CD4-positive, alpha-beta T cell treated with Interferon gamma for 1 hour (primary cell): Measurements from ENCODE around the gene S100PBP.

Experiments
- DNase-seq: peaks from one replicate; pipeline ENCODE4 v3.0.0-alpha.2; 2020

Gene S100PBP

DNA sequence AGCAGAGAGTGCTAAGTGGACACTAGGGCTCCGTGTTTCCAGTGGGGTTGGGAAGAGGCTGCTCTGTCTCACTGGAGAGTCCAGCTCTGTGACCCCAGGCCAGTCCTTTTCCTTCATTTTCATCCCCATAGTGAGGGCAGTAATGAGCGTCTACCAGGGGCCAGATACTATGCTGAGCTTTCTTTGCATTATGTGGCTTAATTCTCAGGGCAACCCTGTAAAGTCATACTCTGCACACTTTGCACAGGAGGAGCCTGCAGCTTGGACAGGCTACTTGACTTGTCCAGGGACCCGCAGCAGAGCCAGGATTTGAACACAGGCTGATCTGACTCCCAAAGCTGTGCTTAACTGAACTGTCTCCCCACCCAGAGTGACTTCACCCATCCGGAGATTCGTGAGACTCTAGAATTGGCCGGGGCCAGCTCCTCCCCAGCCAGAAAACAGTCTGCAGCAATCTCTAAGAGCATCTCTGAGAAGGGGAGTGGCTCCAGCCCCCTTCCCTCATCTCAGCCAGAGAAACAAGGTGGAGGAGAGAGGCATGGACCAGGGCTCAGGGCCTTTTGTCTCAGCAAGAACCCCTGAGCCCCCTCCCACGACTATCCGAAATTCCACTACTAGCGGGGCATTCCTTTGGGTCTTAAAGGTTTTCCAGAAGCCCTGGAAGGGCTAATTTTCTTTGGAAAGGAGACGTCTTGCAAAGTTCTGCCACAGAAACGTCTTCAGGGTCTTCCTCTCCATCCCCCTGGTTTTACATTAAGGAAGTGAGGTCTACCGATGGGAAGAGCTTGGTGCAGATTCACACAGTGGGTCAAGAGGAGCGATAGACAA lies 54.1 kb downstream of the S100PBP start:
- no peak for DNase-seq

DNA sequence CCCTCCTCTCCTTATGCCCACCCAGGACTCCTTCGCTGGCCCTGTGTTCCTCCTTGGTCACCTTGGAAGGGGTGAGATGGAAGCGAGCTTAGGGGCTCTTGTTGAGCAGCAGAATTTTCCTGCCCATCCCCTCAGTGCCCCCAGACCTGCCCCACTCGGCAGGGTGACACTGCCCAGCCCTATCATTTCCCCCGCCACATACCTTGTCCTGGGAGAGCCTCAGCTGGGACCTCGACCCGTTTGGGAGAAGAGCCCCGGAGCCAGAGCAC lies 54.7 kb downstream of the S100PBP start:
- DNase-seq: no peak

DNA sequence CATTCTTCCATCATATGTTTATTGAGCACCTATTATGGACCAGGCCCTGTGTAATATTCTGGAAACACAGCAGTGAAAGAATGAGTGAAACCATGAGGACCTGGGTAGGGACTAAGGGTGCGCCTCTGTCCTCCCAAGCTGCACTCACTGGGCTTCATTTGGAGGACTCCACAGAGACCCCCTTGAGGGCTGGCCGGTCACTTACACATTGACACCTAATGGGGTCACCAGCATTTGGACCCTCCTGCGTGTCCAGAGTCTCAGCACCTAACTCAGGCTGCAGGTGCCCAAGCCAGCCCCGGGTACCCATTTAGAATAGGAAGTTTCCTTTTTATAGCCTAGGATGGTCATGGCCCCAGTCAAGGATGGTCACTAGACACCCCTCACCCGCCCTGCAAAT lies 56.0 kb downstream of the S100PBP start:
- no peak for DNase-seq

DNA sequence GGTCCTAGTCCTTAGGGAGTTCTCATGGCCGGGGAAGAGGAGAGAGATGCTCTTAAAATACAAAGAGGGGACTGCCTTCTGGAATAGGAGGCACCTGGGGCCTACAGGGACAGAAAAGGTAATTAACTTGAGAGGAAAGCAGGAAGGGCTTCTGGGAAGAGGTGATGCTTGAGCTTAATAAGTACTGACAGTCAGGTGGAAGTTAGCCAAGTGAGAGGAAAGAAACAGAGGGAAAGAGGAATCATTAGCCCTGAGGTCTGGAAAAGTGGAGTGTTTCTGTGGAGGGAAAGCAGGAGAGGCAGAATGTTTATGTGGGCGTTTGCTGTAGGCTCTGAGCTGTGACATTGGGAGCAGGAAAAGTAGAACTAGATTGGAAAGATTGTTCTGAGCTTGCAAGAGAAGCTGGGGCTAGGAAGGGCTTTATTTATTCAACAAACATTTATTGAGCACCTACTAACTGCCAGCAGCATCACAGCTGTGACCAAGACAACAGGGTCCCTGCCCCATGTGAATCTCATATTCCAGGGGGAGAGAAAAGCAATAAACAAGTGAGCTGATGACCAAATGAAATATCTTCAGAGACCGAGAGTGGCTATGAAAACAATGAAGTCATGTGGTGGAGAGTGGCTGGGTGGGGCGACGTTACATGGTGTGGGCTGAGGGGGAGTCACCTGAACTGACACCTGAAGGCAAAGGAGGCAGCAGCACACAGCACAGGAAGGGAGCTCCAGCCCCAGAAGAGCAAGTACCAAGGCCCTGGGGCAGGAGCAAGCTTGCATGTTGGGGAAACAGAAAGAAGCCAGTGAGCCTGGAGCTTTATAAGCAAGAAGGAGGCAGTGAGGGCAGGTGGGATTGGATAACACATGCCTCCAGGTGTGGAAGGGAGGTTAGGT lies 57.7 kb downstream of the S100PBP start:
- DNase-seq: no peak

DNA sequence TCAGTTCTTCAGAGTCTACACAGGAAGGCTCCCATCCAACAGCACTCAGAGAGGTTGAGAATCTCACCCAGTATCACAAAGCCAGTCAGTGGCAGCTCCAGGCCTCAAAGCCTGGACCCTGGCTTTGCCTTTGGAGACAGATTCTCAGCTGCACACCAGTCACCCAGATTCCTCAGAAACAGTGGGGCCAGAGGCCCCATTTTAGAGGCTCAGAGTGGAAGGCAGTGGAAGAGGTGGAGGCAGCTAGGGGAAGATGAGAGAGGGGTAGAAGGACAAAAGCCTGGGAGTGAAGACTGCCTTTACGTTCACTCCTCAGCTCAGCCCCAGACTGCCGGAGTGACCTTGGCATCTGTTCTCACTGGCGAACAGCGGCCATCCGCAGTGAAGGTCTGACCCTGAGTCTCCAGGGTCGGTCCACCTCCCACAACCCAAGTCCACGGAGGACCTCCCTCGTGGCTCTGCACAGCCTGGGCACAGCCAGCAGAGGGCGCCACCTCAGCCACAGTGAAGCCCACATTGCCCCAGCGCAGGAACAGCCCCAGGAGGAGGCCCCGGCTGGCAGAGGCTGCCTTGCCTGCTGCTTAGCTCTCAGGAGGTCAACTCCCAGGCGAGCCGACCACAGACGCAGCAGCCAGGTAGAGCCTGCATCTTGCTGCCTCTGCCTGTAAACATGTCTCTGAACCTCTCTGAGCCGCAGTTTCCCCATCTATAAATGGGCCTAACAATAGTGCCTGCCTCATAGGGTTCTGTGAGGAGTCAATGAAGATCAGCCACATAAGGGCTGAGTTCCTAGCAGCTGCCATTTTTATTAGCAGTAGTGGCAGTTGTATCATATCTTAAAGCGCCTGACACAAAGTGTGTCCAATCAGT lies 59.1 kb downstream of the S100PBP start:
- DNase-seq: peak; percentile 38

DNA sequence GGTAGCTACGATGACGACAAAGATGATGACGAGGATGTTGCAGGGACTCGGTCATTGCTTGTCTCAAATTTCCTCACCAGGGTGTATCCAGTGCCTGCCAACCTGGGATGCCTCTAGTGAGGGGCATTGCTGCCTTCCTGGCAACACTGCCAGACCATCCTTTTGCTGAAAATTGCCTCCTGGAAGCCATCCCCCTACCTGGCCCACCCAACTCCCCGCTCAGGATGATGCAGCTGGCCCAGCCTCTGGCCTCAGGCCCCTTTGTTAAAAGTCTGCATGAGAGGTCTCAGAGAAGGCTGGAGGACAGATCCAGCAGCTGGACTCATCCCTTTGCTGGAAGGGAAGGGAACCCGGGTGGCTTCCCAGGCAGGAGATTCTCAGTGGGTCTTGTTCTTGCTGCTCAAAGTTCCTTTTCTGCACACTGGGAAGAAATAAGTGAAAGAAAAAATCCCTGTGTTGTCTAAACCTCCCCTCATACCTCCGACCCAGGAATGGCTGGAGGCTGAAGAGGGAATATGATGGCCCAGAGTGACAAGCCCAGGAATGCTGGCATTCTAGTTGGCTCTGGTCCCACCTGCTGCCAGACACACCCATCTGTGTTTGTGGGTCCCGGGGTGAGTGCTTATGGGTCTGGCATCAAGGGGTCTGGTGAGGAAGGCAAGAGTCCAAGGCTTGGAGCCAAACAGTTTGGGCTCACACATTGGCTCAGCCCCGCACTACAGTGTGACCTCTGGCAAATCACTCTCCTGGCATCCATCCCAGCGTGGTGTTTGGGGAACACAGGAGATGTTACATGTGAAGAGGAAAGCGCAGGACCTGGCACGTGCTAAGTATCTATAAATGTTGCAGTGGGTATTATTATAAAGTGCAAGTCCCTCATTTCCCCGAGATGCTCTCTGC lies 60.0 kb downstream of the S100PBP start:
- no peak for DNase-seq

DNA sequence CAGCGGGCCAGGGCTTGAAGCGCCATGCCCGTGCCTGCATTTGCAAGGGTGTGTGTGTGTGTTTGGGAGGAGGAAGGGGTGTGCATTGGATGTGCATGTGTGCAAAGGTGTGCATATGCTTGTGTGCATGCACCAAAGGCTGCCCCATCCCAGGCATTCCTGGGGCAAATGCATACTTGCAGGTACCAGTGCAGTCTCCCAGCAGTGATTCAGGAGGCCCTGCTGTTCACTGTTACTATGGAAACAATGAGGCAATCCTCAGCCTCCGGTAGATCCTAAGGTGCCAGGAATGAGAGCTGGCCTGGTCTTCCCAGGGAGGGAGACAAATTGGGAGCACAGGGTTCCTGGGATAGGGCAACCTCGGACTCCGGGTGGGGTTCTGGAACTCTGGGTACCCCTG lies 60.7 kb downstream of the S100PBP start:
- DNase-seq: no peak

DNA sequence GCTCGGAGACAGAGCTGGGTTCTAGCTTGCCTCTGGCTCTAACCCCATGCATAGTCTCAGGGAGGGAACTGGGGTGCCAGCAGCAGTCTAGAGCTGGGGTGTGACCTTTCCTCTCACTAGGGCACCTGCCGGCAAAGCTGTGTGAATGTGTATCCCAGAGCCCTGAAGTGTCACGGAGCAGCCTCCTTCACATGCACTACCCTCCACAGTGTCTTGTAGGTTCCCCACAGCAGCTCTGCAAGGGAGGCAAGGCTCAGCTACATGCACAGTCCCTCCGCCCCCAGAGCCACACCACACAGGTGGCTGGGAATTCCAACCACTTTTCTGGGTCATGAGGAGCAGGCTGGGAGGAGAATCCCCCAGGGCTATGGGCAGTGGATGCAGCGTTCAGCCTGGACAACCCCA lies 61.2 kb downstream of the S100PBP start:
- no peak for DNase-seq

DNA sequence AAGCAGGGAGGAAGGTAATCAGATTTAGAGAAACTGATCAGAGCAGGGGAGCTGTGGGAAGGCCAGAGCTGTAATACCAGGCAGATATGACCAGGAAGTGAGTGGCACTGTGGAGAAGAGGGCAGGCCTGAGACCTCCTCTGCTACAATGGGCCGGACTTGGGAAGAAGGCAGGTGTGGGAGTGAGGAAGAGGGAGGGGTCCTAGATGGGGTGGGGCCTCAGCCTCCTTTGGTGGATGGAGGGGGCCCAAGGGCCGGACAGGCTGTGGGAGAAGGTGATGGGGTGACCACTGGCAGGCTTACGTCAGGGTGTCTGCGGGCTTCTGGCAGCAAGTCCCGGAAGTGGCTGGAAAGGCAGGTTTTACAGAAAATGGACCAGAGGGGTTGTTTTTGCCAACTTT lies 63.8 kb downstream of the S100PBP start:
- no peak for DNase-seq

DNA sequence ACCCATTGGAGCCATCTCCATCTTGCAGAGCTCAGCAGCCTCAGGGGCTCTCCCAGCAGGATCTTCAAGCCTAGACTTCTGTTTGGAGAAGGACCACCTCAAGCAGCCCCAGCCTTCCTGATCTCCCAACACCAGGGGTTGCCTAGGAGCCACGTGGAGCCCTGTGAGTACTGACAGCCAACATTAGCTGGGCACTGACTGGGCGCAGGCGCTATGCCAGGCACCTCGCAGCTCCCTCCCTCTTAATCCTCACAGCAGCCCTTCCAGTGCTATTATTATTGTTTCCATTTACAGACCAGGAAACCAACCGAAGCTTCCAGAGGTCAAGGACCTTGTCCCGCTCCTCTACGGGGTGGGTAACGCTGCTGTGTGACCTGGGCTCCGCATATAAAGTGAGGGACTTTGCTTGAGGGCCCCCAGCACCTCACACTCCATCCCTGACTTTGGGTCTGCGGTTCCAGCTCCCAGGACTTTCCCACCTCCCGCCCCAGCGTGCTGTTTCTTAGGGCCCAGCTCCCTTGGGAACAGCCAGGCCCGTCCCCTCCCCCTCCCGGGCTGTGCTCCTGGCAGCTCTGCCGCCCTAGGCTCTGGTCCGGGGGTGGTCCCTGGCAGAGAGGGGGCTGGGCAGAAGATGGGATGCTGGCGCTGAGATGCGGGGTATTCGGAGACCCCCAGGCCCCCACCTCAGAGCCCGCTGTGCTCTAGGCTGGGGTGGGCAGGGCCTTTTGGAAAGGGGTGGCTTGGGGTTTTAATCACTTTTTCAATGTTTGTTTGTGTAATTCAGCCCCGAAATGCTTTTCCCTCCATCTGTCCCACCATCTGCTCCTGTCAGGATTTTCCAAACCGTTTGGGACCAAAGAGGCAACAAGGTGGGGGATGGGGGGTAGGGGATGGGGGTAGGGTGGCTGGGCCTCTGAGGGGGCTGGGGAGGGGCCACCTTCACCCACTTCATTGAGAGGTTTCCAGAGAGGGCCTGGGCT lies 64.7 kb downstream of the S100PBP start:
- DNase-seq: no peak

DNA sequence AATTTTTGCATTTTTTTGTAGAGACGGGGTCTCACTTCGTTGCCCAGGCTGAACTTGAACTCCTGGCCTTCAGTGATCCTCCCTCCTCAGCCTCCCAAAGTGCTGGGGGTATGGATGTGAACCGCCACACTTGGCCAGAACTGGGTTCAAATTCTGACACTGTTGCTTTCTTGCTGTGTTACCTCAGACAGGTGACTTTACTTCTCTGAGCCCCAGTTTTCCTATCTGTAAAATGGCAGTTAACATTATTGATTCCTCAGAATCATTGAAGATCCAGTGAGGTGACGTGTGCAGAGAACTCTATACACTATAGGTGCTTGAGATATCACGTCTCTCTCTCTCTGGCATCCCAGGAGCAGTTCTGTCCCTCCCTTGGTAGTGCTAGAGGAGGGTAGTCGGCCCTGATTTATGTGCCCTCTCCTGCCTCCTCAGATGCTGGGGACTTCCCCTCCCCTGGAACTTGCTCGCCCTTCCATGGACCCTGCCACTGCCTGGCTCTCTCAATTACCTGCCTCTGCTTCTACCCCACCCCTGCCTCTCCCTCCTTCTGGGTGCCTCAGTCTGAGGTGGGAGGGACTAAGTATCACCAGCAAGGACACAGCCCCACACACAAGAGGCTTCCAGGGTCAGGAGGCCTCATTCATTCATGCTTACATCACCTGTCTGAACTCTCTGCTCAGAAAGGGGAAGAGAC lies 66.0 kb downstream of the S100PBP start:
- DNase-seq: no peak

DNA sequence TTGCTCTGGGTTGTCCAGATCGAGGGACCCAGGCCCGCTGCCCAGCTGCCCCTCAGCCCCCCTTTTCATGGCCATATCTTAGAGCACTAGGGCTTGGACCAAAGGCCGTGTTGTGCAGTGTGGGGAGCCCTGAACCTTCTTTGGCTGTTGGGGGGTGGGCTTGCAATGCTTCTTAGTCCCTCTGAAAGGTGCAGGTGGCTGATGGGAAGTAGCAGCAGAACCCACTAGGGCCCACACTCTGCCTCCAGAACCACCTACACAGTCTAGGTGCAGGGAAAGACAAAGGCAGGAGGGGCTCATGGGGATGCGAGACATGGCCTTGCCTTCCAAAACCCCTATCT lies 66.5 kb downstream of the S100PBP start:
- DNase-seq: no peak

DNA sequence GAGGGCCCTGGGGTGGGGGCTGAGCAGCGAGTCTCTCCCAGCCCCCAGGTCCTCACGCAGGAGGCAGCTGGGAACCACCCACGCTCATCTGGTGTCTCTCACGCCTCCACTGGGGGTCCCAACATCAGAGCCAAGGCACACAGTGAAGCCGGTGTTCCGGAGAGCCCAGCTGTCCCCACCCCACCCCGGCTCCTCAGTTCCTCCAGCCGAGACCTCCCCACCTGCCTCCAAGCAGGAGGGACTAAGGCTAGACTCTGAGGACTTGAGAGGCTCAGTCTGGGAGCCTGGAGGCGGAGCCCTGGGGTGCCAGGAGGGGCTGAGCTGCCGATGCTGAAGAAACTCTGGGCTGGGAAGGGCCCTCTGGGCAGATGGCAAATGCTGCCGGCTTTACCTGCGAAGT lies 67.3 kb downstream of the S100PBP start:
- no peak for DNase-seq

DNA sequence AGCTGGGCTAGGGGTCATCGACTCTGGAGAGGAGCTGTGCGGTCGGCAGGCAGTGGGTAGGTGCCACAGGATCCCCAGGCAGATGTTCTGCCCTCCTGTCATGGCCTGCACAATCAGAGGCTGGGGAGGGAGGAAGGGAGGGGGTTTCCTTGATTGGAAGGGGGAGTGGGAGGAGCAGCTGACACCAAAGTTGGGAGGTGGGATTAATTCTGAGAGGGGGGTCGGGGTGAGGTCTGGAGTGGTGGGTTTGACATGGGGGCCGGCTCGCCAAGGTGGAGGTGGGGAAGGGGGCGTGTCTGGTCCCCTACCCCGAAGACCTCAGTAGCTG lies 68.2 kb downstream of the S100PBP start:
- no peak for DNase-seq

DNA sequence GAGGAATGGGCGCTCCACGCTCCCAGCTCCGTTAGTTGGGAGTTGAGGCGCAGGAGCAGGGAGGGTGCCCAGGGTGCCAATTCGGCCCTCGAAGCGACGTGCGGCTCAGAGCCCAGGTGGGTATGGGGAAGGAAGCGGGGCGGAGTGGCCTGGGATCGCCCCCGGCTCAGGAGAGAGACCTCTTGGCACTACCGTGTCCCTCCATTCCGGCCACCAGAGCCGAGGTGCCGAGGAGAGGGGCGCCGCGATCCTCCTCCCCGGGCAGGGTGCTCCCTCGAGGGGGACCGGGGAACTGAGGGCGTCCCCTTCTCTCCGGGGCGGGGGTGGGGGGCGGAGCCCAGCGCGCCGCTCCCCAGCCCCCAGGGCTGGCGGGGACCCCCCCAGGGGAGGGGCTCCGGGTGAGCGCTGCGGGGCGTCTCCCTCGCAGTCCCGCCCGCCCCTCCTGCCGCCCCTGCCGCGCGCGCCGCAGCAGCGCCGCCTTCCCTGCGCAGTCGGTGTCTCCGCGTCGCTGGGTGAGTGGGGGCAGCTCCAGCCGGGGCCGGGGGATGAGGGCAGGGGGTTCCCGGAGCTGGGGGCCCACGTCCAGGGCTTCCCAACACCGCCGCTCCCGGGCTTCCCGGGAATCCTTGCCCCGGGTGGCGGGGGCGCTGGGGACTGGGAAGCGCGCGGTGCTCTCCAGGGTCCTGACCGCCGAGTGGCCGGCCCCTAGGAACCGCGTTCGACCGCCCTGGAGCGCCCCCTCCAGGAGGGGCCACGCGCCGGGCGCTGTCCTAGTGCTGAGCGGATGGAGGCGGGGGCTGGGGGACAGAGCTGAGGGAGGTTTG lies 68.8 kb downstream of the S100PBP start, which contains the start of gene HPCA:
Gene HPCA (plus strand): TSS at position 488 of the 824 bp plus-strand sequence. CDS start 2,408 bp downstream, outside the sequence.
- no peak for DNase-seq

DNA sequence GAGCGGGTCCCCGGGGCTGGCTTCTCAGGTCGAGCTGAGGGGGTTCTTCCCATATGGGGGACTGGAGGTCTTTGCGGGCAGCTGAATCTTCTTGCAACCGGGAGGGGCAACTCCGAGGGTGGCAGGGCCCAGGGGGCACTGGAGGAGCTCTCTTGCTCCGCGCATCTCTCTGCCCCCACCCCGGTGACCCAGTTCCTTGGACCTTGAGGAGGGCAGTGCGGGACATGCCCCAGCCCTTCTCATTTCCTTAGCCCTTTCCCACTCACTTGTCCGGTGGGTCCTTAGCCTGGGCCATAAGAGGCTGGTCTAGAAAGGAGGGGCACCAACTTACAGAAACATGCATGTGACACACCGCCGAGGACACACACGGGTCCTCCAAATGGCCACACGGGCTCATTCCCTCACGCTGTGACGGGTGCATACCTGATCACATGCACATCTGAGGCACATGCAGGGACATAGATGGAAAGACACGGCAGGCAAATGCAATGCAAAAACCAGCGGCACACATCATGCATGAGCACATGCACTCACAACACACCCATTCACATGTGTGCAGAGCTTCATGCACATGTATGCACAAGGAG lies 69.5 kb downstream of the S100PBP start:
- no peak for DNase-seq

DNA sequence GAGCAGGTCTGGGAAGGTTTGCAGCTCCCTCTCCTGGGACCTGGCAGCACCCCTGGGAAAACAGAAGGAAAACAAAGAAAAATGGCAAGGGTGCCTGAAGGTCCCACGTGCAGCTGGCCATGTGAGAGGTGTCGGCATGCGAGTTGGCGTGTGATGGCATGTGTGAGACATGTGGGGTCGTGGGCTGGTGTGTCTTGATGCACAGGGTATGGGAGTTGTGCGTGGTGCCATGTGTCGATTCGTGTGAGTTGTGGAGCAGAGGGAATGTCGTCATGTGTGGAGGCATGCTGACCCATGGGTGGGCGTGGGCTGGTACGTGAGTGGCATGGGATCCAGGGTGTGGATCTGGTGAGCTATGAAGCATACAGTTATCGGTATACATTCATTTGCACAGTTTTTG lies 70.2 kb downstream of the S100PBP start:
- no peak for DNase-seq

DNA sequence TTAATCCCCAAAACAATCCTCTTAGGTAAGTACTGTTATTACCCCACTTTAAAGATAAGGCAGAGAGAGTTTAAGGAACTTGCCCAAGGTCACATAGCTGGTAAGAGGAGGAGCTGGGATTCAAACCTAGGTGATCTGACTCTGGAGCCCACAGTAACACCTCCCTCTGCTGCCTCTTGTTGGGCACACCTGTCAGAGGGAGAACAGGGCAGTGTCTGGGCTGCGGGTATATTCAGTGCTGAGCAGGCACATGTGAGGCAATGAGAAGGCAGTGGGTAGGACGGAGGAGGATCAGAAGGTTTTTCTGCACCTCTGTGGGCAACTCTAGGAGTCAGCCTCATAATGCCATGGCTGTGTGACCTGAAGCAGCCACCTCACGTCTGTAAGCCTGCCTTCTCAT lies 70.7 kb downstream of the S100PBP start:
- no peak for DNase-seq
